Measurements from ENCODE around the gene ETS1.

Gene ETS1

GRCh38 chr11:128593281-128593680 lies 5.9 kb upstream of the ETS1 start:
- DNase-seq (ENCODE audit: low spot score), result no peak

GRCh38 chr11:128592454-128592853 lies 5.1 kb upstream of the ETS1 start:
- no peak for DNase-seq (ENCODE audit: low spot score)

GRCh38 chr11:128590587-128590986 lies 3.2 kb upstream of the ETS1 start:
- no peak for DNase-seq (ENCODE audit: low spot score)

GRCh38 chr11:128589998-128590397 lies 2.6 kb upstream of the ETS1 start:
- DNase-seq (ENCODE audit: low spot score), result no peak

GRCh38 chr11:128588093-128588492 lies 735 bp upstream of the ETS1 start:
- DNase-seq (ENCODE audit: low spot score), result no peak

- no peak for DNase-seq (ENCODE audit: low spot score)
These were observed 669 bp downstream of the ETS1 start for GRCh38 chr11:128586689-128587088.

GRCh38 chr11:128585498-128586238 lies 1.7 kb downstream of the ETS1 start:
- no peak for DNase-seq (ENCODE audit: low spot score)

- no peak for DNase-seq (ENCODE audit: low spot score)
These were observed 3.1 kb downstream of the ETS1 start for GRCh38 chr11:128584253-128584652.

- no peak for DNase-seq (ENCODE audit: low spot score)
These were observed 4.6 kb downstream of the ETS1 start for GRCh38 chr11:128582496-128583366.

- DNase-seq (ENCODE audit: low spot score), result no peak
These were observed 5.6 kb downstream of the ETS1 start for GRCh38 chr11:128581561-128582272.

- no peak for DNase-seq (ENCODE audit: low spot score)
These were observed 6.7 kb downstream of the ETS1 start for GRCh38 chr11:128580612-128581011.

GRCh38 chr11:128579798-128580504 lies 7.4 kb downstream of the ETS1 start:
- DNase-seq (ENCODE audit: low spot score), result no peak

- DNase-seq (ENCODE audit: low spot score), result no peak
These were observed 10.8 kb downstream of the ETS1 start for GRCh38 chr11:128576555-128576954.

GRCh38 chr11:128575961-128576350 lies 11.4 kb downstream of the ETS1 start:
- no peak for DNase-seq (ENCODE audit: low spot score)

GRCh38 chr11:128575174-128575960 lies 12.0 kb downstream of the ETS1 start:
- DNase-seq (ENCODE audit: low spot score), result no peak

- DNase-seq (ENCODE audit: low spot score), result no peak
These were observed 12.8 kb downstream of the ETS1 start for GRCh38 chr11:128574576-128575011.

GRCh38 chr11:128573638-128574037 lies 13.7 kb downstream of the ETS1 start:
- DNase-seq (ENCODE audit: low spot score), result no peak

GRCh38 chr11:128572965-128573364 lies 14.4 kb downstream of the ETS1 start:
- DNase-seq (ENCODE audit: low spot score), result no peak

GRCh38 chr11:128570632-128571031 lies 16.7 kb downstream of the ETS1 start:
- DNase-seq (ENCODE audit: low spot score), result no peak

GRCh38 chr11:128569291-128569690 lies 18.1 kb downstream of the ETS1 start:
- DNase-seq (ENCODE audit: low spot score), result no peak

- DNase-seq (ENCODE audit: low spot score), result no peak
These were observed 19.1 kb downstream of the ETS1 start for GRCh38 chr11:128568166-128568778.
